Measurements from ENCODE around the gene KANSL1. TPM values are rescaled to one million over a fixed set of nuclear protein-coding genes. Genes with fewer than 3 reads are reported as not detected.
A peak's percentile ranks its signal among the peaks of the same experiment; 100 is the strongest.
"Not testable (repeated sequence)": the region's sequence is repeated elsewhere in the genome, so short reads cannot be mapped to it uniquely, and the experiment has no call there.

KANSL1 gene, protein sequence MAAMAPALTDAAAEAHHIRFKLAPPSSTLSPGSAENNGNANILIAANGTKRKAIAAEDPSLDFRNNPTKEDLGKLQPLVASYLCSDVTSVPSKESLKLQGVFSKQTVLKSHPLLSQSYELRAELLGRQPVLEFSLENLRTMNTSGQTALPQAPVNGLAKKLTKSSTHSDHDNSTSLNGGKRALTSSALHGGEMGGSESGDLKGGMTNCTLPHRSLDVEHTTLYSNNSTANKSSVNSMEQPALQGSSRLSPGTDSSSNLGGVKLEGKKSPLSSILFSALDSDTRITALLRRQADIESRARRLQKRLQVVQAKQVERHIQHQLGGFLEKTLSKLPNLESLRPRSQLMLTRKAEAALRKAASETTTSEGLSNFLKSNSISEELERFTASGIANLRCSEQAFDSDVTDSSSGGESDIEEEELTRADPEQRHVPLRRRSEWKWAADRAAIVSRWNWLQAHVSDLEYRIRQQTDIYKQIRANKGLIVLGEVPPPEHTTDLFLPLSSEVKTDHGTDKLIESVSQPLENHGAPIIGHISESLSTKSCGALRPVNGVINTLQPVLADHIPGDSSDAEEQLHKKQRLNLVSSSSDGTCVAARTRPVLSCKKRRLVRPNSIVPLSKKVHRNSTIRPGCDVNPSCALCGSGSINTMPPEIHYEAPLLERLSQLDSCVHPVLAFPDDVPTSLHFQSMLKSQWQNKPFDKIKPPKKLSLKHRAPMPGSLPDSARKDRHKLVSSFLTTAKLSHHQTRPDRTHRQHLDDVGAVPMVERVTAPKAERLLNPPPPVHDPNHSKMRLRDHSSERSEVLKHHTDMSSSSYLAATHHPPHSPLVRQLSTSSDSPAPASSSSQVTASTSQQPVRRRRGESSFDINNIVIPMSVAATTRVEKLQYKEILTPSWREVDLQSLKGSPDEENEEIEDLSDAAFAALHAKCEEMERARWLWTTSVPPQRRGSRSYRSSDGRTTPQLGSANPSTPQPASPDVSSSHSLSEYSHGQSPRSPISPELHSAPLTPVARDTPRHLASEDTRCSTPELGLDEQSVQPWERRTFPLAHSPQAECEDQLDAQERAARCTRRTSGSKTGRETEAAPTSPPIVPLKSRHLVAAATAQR (N-terminal part only)
- 100 to 1,000 TPM in 1 of 4 donors, 10 to 100 TPM in 3; 70.7 to 130 (median 79.7) TPM for total RNA-seq
- 10 to 100 TPM in 2 of 3 donors, 1 to 10 TPM in 1; 9.7 to 25.0 (median 13.8) TPM for polyA plus RNA-seq

DNA sequence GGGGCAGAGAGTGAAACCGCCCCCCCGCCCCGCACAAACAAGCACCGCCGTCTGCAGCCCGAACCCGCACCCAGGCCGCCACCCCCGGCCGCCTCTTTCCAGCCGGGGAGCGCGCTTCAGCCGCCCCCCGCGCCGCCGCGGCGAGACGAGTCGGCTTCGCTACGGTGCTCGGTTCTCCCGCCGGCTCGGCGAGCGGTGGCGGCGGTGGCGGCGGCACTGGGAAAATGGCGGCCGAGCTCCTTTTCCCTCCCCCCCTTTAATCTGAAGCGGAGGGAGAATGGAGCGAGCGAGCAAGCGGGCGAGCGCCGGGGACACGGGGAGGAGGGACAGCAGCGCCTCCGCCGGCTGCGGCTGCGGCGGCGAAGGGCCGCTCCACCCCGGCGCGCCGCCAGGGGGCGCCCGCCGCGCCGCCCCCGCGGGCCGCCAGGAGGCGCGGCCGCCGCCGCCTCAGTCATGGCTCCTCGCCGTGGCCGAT is at the start of gene KANSL1:
TSS of gene KANSL1 (minus strand) at position 279 of the 475 bp plus-strand sequence. CDS start 21,286 bp downstream, outside the sequence.
- DNase-seq = peak; percentile 95
- TF ChIP-seq, protein P1, sequence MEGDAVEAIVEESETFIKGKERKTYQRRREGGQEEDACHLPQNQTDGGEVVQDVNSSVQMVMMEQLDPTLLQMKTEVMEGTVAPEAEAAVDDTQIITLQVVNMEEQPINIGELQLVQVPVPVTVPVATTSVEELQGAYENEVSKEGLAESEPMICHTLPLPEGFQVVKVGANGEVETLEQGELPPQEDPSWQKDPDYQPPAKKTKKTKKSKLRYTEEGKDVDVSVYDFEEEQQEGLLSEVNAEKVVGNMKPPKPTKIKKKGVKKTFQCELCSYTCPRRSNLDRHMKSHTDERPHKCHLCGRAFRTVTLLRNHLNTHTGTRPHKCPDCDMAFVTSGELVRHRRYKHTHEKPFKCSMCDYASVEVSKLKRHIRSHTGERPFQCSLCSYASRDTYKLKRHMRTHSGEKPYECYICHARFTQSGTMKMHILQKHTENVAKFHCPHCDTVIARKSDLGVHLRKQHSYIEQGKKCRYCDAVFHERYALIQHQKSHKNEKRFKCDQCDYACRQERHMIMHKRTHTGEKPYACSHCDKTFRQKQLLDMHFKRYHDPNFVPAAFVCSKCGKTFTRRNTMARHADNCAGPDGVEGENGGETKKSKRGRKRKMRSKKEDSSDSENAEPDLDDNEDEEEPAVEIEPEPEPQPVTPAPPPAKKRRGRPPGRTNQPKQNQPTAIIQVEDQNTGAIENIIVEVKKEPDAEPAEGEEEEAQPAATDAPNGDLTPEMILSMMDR (IDR thresholded peaks at IDR 0.05) = peak in 1 of 4 experiments; percentile 26
- TF ChIP-seq POLR2AphosphoS5 (IDR thresholded peaks at IDR 0.05) = peak; percentile 31 to 50 (median 42)
- no peak for TF ChIP-seq EP300 (IDR thresholded peaks at IDR 0.05)
- 1% methylated on average over 72 of the region's 72 CpGs for WGBS, 2 donors

DNA sequence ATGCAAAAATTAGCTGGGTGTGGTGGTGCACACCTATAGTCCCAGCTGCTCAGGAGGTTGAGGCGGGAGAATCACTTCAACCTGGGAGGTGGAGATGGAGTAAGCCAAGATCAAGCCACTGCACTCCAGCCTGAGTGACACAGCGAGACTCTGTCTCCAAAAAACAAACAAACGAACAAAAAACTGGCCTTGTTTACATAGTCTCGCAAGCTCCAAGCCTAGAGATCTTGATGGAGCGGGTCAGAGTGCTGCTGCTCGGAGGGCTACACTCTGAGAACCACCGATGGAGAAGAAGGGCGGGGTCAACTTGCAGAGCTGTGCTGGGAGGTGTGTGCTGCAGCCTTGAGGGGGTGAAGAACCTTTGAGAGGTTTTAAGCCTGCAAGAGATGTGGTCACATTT is 38.1 kb upstream of the KANSL1 start:
- not testable (repeated sequence) for DNase-seq

More for the DNA sequence above, at the start of gene KANSL1:
- peak within 1 kb of the TSS; percentile 93 to 100 (median 98) for H3K4me3 ChIP-seq
- H3K9me3 ChIP-seq = no peaks in the 10 kb centered on the region
- H3K27me3 ChIP-seq = no peaks in the 10 kb centered on the region
- peaks cover 0 to 4% (median 0%) of the 10 kb centered on the region in 4 donors for H3K36me3 ChIP-seq
- peak within 1 kb of the TSS; percentile 100 for H3K27ac ChIP-seq
- peaks cover 0 to 56% (median 45%) of the 10 kb centered on the region in 4 donors for H3K4me1 ChIP-seq
- intact Hi-C loops (cut with DNase I) = loop anchor here (1.0 to 10.0 kb wide), 3 partner anchors 72 to 149 kb away; no protein-coding TSS in a partner anchor

DNA sequence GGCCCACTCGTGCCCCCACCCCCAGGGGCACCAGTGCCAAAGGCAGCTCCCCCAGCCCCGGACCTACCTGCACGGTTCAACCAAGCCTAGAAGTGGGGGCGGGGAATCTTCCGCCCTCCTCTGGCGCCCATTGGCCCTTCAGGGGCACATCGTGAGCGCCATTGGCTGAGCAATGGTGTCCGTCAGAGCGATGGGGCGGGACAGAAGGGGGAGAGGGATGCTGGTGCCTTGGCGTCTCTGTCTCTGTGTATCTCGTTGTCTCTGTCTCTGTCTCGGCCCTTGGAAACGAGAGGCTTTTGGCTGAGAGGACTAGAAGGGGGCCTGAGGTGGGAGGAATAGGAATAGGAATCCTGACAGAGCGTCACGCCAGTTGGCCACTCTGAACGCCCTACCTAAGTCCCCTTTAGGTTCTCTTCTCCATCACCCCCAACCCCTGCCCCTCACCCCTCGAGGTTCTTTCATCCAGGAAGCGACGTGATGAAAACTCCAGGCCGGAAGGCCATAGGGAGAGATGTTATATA is 32.1 kb upstream of the KANSL1 start:
- intact Hi-C loops (cut with DNase I); H3K27me3 ChIP-seq; H3K4me1 ChIP-seq; H3K9me3 ChIP-seq; H3K36me3 ChIP-seq: not testable (repeated sequence)
- 1% methylated on average over 21 of the region's 22 CpGs for WGBS, 2 donors
- TF ChIP-seq POLR2AphosphoS5 (IDR thresholded peaks at IDR 0.05) = peak in 3 of 4 donors; percentile 8 to 20 (median 12)
- H3K27ac ChIP-seq = peak overlapping the region; percentile 66 to 82 (median 72)
- H3K4me3 ChIP-seq = peak overlapping the region; percentile 47 to 83 (median 67)
- peak; percentile 93 for DNase-seq

More for the DNA sequence above, 38.1 kb upstream of the KANSL1 start:
- H3K27me3 ChIP-seq; H3K9me3 ChIP-seq; H3K4me1 ChIP-seq; H3K27ac ChIP-seq; intact Hi-C loops (cut with DNase I); H3K4me3 ChIP-seq; H3K36me3 ChIP-seq: not testable (repeated sequence)
- WGBS, 2 donors = 86 to 88% methylated on average over 8 of the region's 8 CpGs

DNA sequence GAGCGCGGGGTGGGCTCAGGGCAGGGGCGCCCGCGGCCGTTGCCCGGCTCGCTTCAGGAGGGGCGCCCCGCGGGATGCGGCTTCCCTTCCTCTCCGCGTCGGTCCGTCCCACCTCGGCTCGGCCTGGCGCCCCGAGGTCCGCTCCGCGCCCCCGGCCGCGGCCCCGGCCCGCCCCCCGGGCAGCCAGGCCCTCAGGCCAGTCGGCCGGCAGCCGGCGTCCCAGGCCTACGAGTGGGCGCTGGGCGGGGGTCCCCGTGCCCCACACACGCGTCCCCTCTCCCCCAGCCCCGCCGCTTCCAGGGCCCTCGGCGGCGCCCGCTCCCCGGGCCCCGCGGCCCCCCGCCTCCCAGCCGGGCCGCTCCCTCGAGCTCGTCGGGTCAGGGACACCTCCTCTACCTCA is 31.6 kb upstream of the KANSL1 start:
- H3K9me3 ChIP-seq; intact Hi-C loops (cut with DNase I); H3K27me3 ChIP-seq; H3K4me1 ChIP-seq; H3K36me3 ChIP-seq; DNase-seq: not testable (repeated sequence)
- 0 to 1% methylated on average over 48 to 54 of the region's 54 CpGs for WGBS, 2 donors
- Histone ChIP-seq H3K27ac (peak overlapping the region; percentile 66 to 82 (median 72)), H3K4me3 (peak overlapping the region; percentile 47 to 83 (median 67))

DNA sequence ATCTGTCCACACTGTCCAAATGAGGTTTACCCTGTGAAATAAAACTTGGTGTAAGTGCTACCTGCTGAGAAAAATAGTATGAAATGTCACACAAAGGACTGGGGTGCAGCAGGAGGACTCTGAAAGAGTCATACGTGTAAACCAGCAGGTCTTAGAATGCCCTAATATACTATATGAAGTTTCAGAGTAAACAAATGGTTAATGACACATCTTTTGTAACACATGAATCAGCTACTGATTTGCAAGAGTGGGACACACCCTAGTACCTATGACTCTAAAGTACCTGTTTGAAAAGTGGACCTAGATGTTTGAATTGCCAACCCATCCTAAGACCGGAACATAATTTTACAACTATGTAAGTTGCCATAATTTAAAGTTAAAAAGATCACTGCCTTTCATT is 29.8 kb upstream of the KANSL1 start:
- intact Hi-C loops (cut with DNase I); H3K27ac ChIP-seq; DNase-seq; H3K27me3 ChIP-seq; H3K4me3 ChIP-seq; H3K36me3 ChIP-seq; H3K9me3 ChIP-seq; H3K4me1 ChIP-seq: not testable (repeated sequence)
- no CpG with 5 or more reads among the region's 2 CpGs for WGBS, 2 donors

DNA sequence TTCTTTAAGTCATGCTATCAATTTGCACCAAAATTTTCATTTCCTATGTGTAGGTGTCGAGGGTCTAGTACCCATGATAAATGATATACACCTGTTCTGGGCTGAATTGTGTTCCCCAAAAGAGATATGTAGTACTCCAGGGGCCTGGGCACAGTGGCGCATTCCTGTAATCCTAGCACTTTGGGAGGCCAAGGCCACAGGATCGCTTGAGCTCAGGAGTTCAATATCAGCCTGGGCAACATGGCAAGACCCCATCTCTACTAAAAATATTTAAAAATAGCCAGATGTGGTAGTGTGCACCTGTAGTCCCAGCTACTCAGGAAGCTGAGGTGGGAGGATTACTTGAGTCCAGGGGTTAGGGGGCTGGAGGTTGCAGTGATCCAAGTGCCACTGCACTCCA is 23.5 kb upstream of the KANSL1 start:
- no peaks in the 10 kb centered on the region for H3K27me3 ChIP-seq
- WGBS, 2 donors = 98% methylated on average over 3 of the region's 3 CpGs
- H3K4me1 ChIP-seq = peaks cover 0 to 25% (median 22%) of the 10 kb centered on the region in 4 donors
- TF ChIP-seq, protein P1 (IDR thresholded peaks at IDR 0.05) = no peak
- TF ChIP-seq POLR2AphosphoS5 (IDR thresholded peaks at IDR 0.05) (no peak), EP300 (IDR thresholded peaks at IDR 0.05) (no peak), POLR2A (IDR thresholded peaks at IDR 0.05) (no peak)
- no peak for DNase-seq
- no peak overlapping the region for H3K27ac ChIP-seq
- intact Hi-C loops (cut with DNase I) = no loop called here
- no peaks in the 10 kb centered on the region for H3K9me3 ChIP-seq
- H3K4me3 ChIP-seq = no peak overlapping the region
- peaks cover 0 to 13% (median 0%) of the 10 kb centered on the region in 4 donors for H3K36me3 ChIP-seq
